HG03521 (cell line): Measurements from ENCODE around the gene LMF1.
"Not testable (repeated sequence)": the region's sequence is repeated elsewhere in the genome, so short reads cannot be mapped to it uniquely, and the experiment has no call there.

Source experiments
- ATAC-seq: cut with Tn5 transposase; IDR thresholded peaks from one replicate; pipeline ENCODE4 v1.9.1; 2021; ENCODE audit warnings: mild to moderate bottlenecking, moderate library complexity; ENCODE audit not compliant: unreplicated experiment

LMF1 gene

GRCh38 chr16:973366-973765, 2.6 kb upstream of the LMF1 start:
- ATAC-seq: no peak

GRCh38 chr16:972316-973002, 1.7 kb upstream of the LMF1 start:
- ATAC-seq: no peak

GRCh38 chr16:971981-972315, 1.2 kb upstream of the LMF1 start:
- no peak for ATAC-seq

DNA sequence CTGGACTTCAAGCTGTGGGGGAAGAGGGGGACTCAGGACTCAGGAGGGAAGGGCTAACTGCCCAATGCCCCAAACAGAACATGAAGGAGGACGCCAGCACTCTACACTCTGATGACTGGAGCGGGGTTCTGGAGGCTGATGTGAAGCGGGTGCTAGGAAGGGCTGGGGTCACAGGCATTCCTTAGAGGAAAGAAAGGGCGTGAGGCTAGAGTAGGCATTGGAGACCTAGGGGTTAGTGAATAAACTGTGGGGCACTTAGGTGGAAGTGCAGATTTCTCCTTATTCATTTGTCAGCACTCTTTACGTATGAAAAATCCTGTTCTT, 760 bp upstream of the LMF1 start:
- ATAC-seq: no peak

DNA sequence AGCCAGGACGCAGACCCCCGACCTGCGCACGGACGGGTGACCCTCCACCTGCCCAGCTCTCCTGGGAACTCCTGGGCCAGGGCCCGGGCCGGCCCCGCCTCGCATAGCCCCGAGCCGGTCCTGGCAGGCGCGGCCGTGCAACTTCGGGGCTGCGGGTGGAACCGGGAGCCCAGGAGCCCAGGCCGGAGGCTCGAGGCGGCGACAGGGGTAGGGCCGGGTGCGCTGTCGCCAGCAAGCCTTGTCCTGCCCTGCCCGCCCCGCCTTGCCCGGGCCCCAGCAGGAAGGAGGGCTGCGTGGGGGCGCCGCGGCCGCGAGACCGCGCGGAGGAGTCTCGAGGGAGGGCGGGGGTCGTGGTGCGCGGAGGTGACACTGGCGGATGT, 408 bp downstream of the LMF1 start:
- no peak for ATAC-seq

DNA sequence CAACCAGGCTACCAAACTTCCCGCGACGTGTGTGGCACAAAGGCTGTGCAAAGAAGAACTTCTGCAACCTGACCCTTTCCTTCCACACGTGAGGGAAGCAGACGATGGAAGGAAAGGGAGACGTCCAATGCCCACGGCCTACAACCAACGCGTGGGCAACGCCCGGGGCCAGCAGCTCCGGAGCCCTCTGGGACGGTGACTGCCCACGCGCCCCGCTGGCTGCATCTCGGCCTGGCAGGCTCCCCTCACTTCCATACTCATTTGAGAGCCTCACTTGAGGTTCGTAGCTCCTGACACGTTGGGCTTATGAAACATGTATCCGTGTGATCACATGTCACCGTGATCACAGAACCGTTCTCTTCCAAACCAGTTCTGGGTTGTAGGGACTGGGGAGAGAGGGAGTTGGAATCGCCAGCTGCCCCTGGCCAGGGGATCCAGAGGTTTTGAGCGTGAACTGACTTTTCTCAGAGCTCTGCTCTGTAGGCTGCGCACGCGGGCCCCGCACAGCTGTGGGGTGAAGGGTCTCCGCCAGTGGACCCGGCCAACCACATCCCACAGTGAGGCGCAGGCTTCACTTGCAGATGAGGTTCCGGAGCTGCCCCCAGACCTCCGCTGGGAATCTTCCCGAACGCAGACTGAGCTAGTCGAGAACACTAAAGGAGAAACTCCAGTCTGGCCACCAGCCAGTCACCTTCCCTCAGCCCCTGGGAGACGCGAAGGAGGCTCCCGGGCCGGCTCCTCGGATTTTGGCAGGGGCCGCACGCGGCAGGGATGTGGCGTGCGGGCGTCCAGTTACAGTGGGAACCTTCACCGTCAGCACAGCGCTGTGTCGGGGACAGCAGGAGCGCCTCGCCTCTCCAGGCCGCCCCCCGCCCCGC, 1.0 kb downstream of the LMF1 start:
- no peak for ATAC-seq

- no peak for ATAC-seq
Observed at GRCh38 chr16:968620-969019, 2.2 kb downstream of the LMF1 start.

DNA sequence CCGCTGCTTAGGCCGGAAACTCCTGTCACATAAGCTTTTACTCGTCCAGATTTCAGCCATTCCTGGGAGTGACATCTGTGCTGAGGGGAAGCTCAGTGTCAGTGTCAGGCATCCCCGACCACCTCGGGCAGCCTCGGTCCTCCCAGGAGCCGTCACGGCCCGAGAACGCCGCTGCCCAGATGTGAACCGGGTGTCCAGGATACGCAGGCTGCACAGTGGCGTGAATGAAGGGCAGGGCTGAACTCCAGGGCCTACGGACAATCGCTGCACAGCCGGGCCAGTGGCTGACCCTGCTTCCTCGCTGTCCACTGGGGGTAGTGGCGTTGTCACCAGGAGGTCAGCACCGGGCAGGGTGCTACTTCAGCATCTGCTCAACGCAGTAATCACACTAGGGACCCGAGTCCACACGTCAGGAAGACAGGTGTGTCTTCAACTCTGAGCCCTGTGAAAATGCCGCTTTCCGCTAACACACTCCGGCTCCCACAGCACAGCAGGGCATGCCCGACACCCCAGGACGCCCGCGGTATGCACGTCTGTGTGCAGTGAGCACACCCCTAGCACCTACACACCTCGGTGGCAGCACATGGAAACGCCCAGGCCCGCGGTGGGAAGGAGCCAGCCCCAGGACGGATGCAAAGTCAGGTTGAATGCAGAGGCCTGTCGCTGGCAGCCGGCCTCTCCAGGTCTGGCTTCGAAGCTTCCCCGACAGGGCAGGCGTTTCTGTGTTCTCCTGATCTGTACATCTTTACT, 3.1 kb downstream of the LMF1 start:
- ATAC-seq: no peak

DNA sequence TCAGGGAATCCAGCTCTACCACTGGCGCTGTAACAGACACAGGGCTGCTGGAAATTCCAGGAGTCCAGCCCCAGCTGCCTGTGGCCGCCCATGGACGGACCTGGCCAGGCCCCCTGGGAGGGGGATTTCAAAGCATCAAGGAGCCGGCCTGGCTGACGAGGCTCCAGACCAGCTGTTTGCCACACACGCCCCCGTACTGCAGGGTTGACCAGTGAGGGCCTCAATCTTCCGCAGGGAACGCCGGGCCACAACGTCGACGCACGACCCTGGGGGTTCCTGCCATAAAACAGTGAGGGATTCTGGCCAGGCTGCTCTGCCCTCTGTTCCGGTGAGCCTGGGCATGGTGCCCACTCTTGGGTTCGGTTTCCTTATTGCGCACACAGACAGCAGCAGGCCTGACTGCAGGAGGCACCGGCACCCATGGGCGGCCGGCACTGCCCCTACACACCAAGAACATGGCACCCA, 3.7 kb downstream of the LMF1 start:
- no peak for ATAC-seq

DNA sequence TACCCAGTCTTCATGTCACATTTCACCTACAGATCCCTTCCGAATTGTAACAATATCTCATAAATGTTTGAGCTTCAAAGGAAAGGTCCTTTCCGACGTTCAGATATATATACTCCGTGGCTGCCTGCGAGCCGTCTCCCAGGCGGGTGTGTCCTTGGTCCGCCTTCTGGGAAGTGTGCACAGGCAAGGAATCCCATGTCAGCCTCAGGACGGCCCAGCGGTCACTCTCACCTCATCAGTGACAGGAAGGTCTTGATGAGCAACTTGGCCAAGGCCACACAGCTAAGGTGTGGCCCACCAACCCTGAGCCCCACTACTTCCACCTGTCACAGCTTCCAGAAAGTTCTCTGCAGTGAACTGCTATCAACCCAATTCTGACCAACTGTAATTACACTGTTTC, 4.3 kb downstream of the LMF1 start:
- no peak for ATAC-seq

GRCh38 chr16:966035-966434, 4.7 kb downstream of the LMF1 start:
- no peak for ATAC-seq

- ATAC-seq: no peak
Observed at GRCh38 chr16:965487-965886, 5.3 kb downstream of the LMF1 start.

DNA sequence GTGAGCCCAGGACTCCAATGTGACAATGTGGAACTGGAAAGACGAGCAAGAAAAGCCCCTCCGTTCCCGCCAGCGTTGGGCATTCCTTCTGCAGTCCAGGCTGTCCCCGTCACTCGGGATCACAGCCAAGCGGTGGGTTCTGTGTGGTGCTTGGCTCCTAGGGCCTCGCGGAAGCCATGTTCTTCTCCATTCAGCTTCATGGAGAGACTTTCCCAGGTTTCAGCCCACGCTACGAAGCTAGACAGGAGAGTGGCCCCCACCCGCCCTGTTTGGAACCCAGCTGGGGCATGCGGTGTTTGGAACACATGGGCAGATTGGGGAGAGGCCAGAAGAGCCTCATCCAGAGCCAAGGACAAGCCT, 5.8 kb downstream of the LMF1 start:
- ATAC-seq: no peak

- no peak for ATAC-seq
Observed at GRCh38 chr16:964356-965035, 6.3 kb downstream of the LMF1 start.

- ATAC-seq: no peak
Observed at GRCh38 chr16:963913-964312, 6.9 kb downstream of the LMF1 start.

DNA sequence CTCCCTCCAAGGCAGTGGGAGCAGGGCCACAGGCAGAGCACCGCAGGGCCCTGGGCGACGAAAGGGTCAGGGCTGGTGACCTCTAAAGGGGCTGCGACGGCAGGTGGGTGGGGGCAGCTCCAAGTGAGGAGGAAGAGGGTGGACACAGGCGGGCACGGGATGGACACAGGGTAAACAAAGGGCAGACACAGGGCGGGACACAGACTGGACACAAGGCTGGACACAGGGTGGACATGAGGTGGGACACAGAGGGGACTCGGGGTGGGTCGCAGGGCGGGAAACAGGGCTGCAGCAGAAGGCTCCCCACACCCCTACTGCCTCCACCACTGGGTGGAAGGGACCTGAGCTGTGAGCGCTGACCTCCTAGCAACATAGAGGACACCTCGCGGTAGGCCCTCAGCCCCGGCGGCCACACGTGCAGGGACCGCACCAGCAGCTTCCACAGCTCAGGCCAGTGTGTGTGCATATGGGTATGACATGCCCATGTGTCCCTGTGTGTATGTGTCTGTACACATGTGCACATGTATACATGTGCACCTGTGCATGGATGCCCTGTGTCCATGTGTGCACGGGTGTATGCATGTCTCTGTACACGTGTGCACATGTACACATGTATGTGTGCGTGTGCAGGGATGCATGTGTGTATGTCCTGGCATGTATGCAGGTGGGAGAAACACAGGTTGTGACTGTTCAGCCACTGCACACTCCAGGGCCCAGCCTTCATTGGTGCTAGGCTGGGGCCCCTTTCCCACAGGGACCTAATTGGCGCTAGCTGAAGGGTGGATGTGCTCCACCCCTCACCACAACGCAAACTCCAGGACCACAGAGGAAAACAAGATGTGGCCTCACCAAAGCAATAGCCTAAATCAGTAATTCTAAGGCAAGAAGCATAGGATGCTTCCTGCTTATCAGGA, 7.6 kb downstream of the LMF1 start:
- no peak for ATAC-seq

DNA sequence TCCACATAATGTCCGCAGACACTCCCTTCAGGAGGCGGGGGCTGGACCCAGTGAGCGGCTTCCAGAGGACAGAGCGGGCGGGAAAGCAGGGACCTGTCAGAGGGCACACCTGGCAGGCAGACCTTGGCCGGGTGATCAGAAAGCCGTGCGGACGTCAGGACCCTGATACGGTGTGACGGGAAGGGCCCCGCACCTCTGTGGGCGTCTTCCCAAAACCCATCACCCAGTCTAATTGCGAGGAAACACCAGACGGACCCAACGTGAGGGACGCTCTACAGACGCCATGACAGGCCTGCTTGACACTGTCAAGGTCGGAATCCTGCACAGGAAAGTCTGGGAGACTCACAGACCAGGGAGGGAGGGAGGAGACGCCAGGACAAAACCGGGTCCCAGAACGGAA, 8.4 kb downstream of the LMF1 start:
- no peak for ATAC-seq

DNA sequence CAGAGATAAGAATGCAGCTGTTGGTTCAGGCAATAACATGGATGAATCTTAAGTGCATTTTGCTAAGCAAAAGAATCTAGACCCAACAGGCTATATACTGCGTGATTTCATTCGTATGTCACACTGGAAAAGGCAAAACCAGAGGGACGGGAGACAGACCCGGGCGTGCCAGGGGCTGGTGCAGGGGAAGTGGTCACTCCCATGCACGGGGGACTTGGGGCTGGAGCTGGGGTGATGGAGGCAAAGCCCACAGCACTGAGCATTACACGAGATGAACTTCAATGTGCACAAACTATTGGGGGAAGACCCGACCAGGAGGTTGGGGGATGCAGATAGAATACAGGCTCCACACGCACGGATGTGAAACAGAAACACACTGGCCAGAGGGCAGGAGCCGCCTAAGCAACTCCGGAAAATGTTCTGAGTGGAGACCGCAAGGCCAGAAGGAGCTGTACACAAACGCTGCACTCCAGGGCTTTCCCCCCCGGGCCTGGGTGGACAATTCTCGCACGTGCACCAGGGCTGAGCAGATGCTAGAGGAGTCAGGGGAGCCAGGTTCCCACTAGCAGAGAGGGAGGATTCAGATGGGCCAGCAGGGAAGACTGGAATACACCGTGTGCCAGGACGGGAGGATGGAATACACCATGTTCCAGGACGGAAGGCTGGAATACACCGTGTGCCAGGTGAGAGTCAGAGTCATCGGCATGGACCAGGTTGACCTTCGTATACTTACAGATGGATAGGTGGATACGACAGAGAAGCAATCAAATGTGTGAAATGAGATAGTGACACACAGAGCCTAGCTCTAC, 11.3 kb downstream of the LMF1 start:
- no peak for ATAC-seq

DNA sequence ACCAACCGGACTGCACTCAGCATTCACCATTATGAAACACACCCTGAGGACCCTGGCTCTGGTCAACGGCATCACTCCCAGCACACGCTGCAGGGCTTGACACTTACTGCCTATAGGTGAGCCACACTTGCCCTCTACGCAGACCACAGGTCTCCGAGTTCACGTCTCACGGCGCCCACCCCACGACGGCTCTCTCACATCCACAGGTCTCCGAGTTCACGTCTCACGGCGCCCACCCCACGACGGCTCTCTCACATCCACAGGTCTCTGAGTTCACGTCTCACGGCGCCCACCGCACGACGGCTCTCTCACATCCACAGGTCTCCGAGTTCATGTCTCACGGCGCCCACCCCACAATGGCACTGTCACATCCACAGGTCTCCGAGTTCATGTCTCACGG, 15.0 kb downstream of the LMF1 start:
- not testable (repeated sequence) for ATAC-seq

- ATAC-seq: not testable (repeated sequence)
Observed at GRCh38 chr16:953818-954217, 17.0 kb downstream of the LMF1 start.
